HepG2 (cell line): Measurements from ENCODE around the gene TNFRSF6B. TPM values are rescaled to one million over a fixed set of nuclear protein-coding genes. Genes with fewer than 3 reads are reported as not detected.

Experiments used
- AKNA ChIP-seq: sonication (generic); formaldehyde crosslinking; IDR thresholded peaks from 2 replicates; pipeline ENCODE4 v1.4.0; 2020; ENCODE audit warnings: missing genetic modification reagents, borderline replicate concordance
- FOXP1 ChIP-seq, 2 experiments: fragments of 450-650 bp in 1 of 2; IDR thresholded peaks; 2 replicates each; pipeline ENCODE4 v1.6.1; 2017 to 2018; ENCODE audit warnings: antibody characterized with exemption in 1 of 2
- MBNL3 ChIP-seq: fragments of 250-450 bp; sonication (Bioruptor Pico); conservative IDR thresholded peaks from 2 replicates; pipeline ENCODE4 v1.8.0; 2022; ENCODE audit warnings: mild to moderate bottlenecking, inconsistent platforms
- MED8 ChIP-seq: sonication (generic); formaldehyde crosslinking; IDR thresholded peaks from 2 replicates; pipeline ENCODE4 v1.8.1; 2023; ENCODE audit warnings: mild to moderate bottlenecking, missing genetic modification reagents; ENCODE audit not compliant: insufficient replicate concordance
- MIER2 ChIP-seq: IDR thresholded peaks from 2 replicates; pipeline ENCODE4 v1.6.1; 2016; ENCODE audit warnings: missing biosample characterization, missing genetic modification reagents
- MTF1 ChIP-seq: sonication (generic); formaldehyde crosslinking; IDR thresholded peaks from 2 replicates; pipeline ENCODE4 v1.5.0; 2020; ENCODE audit warnings: missing genetic modification reagents
- MTF2 ChIP-seq: sonication (generic); formaldehyde crosslinking; IDR thresholded peaks from 2 replicates; pipeline ENCODE4 v1.5.0; 2020; ENCODE audit warnings: missing genetic modification reagents, borderline replicate concordance
- MXD4 ChIP-seq: IDR thresholded peaks from 2 replicates; pipeline ENCODE4 v1.6.1; 2016; ENCODE audit warnings: mild to moderate bottlenecking, missing biosample characterization, missing genetic modification reagents
- NFRKB ChIP-seq: fragments of 450-650 bp; IDR thresholded peaks from 2 replicates; pipeline ENCODE4 v1.6.1; 2017
- POGZ ChIP-seq: sonication (generic); formaldehyde crosslinking; IDR thresholded peaks from 2 replicates; pipeline ENCODE4 v1.4.0; 2020; ENCODE audit warnings: mild to moderate bottlenecking, missing genetic modification reagents
- RXRA ChIP-seq: sonication (generic); formaldehyde crosslinking; IDR thresholded peaks from 2 replicates; pipeline ENCODE4 v1.5.1; 2020; ENCODE audit warnings: missing genetic modification reagents
- SATB2 ChIP-seq: sonication (generic); formaldehyde crosslinking; IDR thresholded peaks from 2 replicates; pipeline ENCODE4 v1.5.0; 2020; ENCODE audit warnings: missing genetic modification reagents
- SETDB1 ChIP-seq: sonication (generic); formaldehyde crosslinking; IDR thresholded peaks from 2 replicates; pipeline ENCODE4 v1.5.1; 2020; ENCODE audit warnings: missing genetic modification reagents, mild to moderate bottlenecking, borderline replicate concordance
- ZBTB26 ChIP-seq: IDR thresholded peaks from 2 replicates; pipeline ENCODE4 v1.6.1; 2016; ENCODE audit warnings: missing compliant biosample characterization, missing genetic modification reagents, borderline replicate concordance
- ZFP36L1 ChIP-seq: sonication (generic); formaldehyde crosslinking; IDR thresholded peaks from 2 replicates; pipeline ENCODE4 v1.8.0; 2022; ENCODE audit warnings: mild to moderate bottlenecking, missing genetic modification reagents, moderate library complexity
- ZFP91 ChIP-seq: sonication (generic); formaldehyde crosslinking; IDR thresholded peaks from 2 replicates; pipeline ENCODE4 v1.9.0; 2022; ENCODE audit warnings: missing genetic modification reagents, mild to moderate bottlenecking, borderline replicate concordance
- ZNF260 ChIP-seq: sonication (generic); formaldehyde crosslinking; IDR thresholded peaks from 2 replicates; pipeline ENCODE4 v1.4.0; 2020; ENCODE audit warnings: missing genetic modification reagents, low read depth, mild to moderate bottlenecking, borderline replicate concordance
- ZNF660 ChIP-seq: sonication (generic); formaldehyde crosslinking; IDR thresholded peaks from 2 replicates; pipeline ENCODE4 v1.5.1; 2020; ENCODE audit warnings: mild to moderate bottlenecking, low read depth, missing genetic modification reagents, borderline replicate concordance
- ZNF784 ChIP-seq: sonication (generic); formaldehyde crosslinking; IDR thresholded peaks from 2 replicates; pipeline ENCODE4 v1.5.1; 2020; ENCODE audit warnings: missing genetic modification reagents, mild to moderate bottlenecking, borderline replicate concordance
- polyA plus RNA-seq, 8 experiments: library from polyadenylated mRNA; depleted of rRNA in 3 of 8; stranded (reverse) in 7 of 8; unstranded in 1 of 8; fragments of >200 nt; fragmentation: Illumina TruSeq in 4 of 8; extraction: Trizol in 4 of 8; gene quantifications; 2 replicates each; pipeline versions ENCODE4 v1.2.1 to v1.2.3, GENCODE V29; 2011 to 2016; ENCODE audit warnings: low read depth in 4 of 8, missing spikeins in 1 of 8, mixed read lengths in 1 of 8; ENCODE audit not compliant: insufficient read depth in 1 of 8
- total RNA-seq, 5 experiments: library from RNA; depleted of rRNA; stranded (reverse); fragments of >200 nt; fragmentation: Illumina TruSeq; extraction: Trizol; gene quantifications; 2 replicates each; pipeline ENCODE4 v1.2.3, GENCODE V29; 2016; ENCODE audit warnings: low read depth in 1 of 5

The TNFRSF6B gene
- total and polyA plus RNA-seq, 2 of the 13 experiments (the other 11 are each of a cell fraction or from before 2014, with no cell fraction given): 0.24 TPM; not detected in 1

GRCh38 chr20:63737945-63738686 lies 41.7 kb downstream of the TNFRSF6B start (continued):
- TF ChIP-seq MBNL3 (CRISPR knock-in tag) (no peak), MXD4 (peak; percentile 75), NFRKB (no peak), MTF2 (CRISPR knock-in tag) (peak; percentile 73), ZFP91 (CRISPR knock-in tag) (no peak; the same call in 1 of the 2 replicates), ZNF784 (CRISPR knock-in tag) (peak; percentile 89), AKNA (CRISPR knock-in tag) (0 out of 2 replicates have a peak, but pooled peaks have one; percentile 57), MED8 (CRISPR knock-in tag) (peak; percentile 85), ZNF260 (CRISPR knock-in tag) (0 out of 2 replicates have a peak, but pooled peaks have one; percentile 62), SATB2 (CRISPR knock-in tag) (peak; percentile 85), ZBTB26 (peak; percentile 81; the same call in 1 of the 2 replicates), ZNF660 (no peak; the same call in 1 of the 2 replicates), FOXP1 (IDR thresholded peaks at IDR 0.05) (no peak), FOXP1 (CRISPR knock-in tag; IDR thresholded peaks at IDR 0.05) (no peak), MTF1 (CRISPR knock-in tag) (peak; percentile 73; the same call in 1 of the 2 replicates), RXRA (CRISPR knock-in tag) (peak; percentile 87), ZFP36L1 (CRISPR knock-in tag) (no peak), SETDB1 (CRISPR knock-in tag) (no peak), MIER2 (no peak), POGZ (CRISPR knock-in tag) (peak; percentile 22; the same call in 1 of the 2 replicates)
